A673 (cell line): Measurements from ENCODE around the gene DPEP3. TPM values are rescaled to one million over a fixed set of nuclear protein-coding genes. Genes with fewer than 3 reads are reported as not detected.

Experiments used
- BruUV-seq: library from RNA; stranded (reverse); fragments of 400-500 nt; replicated peaks from 2 replicates; lab custom pipeline; 2021; lab: Mats Ljungman, UMichigan
- CTCF ChIA-PET: fragments of 300-600 bp; sonication (Branson Sonifier 250); formaldehyde crosslinking; loops from one replicate; lab custom pipeline; 2022; ENCODE audit warnings: antibody characterized with exemption; lab: Charles Lee
- POLR2A ChIA-PET: fragments of 300-600 bp; sonication (Branson Sonifier 250); formaldehyde crosslinking; loops from one replicate; lab custom pipeline; 2022; ENCODE audit warnings: antibody characterized with exemption; ENCODE audit not compliant: low non-redundant PET; lab: Charles Lee
- DNase-seq: peaks from one replicate; pipeline ENCODE4 v3.0.0-alpha.2; 2015; ENCODE audit warnings: low spot score
- H3K27ac ChIP-seq: fragments of 200-600 bp; sonication (generic); 2 replicates; pipeline ENCODE4 v1.5.1; 2016; ENCODE audit warnings: mixed run types, low read depth, mild to moderate bottlenecking, mixed read lengths, antibody characterized with exemption, low read length; ENCODE audit not compliant: poor library complexity, severe bottlenecking
- H3K27me3 ChIP-seq: fragments of 200-600 bp; sonication (generic); replicated peaks from 2 replicates; pipeline ENCODE4 v1.6.1; 2017; ENCODE audit warnings: mixed run types, low read depth, mild to moderate bottlenecking, mixed read lengths, antibody characterized with exemption, low read length; ENCODE audit not compliant: insufficient read depth, poor library complexity
- H3K36me3 ChIP-seq: fragments of 200-600 bp; sonication (generic); 2 replicates; pipeline ENCODE4 v1.6.1; 2016; ENCODE audit warnings: mixed run types, mild to moderate bottlenecking, mixed read lengths, antibody characterized with exemption, low read length; ENCODE audit not compliant: insufficient read depth, poor library complexity, severe bottlenecking
- H3K4me1 ChIP-seq: fragments of 200-600 bp; sonication (generic); 2 replicates; pipeline ENCODE4 v1.6.1; 2017; ENCODE audit warnings: mixed run types, mild to moderate bottlenecking, mixed read lengths, antibody characterized with exemption, low read length; ENCODE audit not compliant: insufficient read depth, poor library complexity, severe bottlenecking
- H3K4me3 ChIP-seq: fragments of 200-600 bp; sonication (generic); 2 replicates; pipeline ENCODE4 v1.5.1; 2016; ENCODE audit warnings: low read depth, mixed run types, mild to moderate bottlenecking, mixed read lengths, low read length; ENCODE audit not compliant: poor library complexity, severe bottlenecking
- H3K9me3 ChIP-seq: fragments of 200-600 bp; sonication (generic); 2 replicates; pipeline ENCODE4 v1.6.1; 2016; ENCODE audit warnings: mixed run types, low read depth, mild to moderate bottlenecking, mixed read lengths, antibody characterized with exemption, low read length; ENCODE audit not compliant: poor library complexity, severe bottlenecking
- CTCF ChIP-seq: fragments of 300-800, 200-600 bp; sonication (generic); conservative IDR thresholded peaks from 2 replicates; pipeline ENCODE4 v1.5.1; 2017; ENCODE audit warnings: low read depth, mild to moderate bottlenecking, antibody characterized with exemption, low read length, moderate library complexity, mixed read lengths
- EZH2 ChIP-seq: fragments of 200-600 bp; sonication (generic); IDR thresholded peaks from 2 replicates; pipeline ENCODE4 v1.6.1; 2017; ENCODE audit warnings: borderline replicate concordance, low read depth, mild to moderate bottlenecking, mixed read lengths, antibody characterized with exemption, low read length; ENCODE audit not compliant: poor library complexity, severe bottlenecking
- intact Hi-C: fragments of 100-400 bp; cut with micrococcal nuclease; formaldehyde crosslinking; loops from one replicate; pipeline ENCODE4 v1.10.0; 2022; ENCODE audit not compliant: unreplicated experiment
- total RNA-seq: library from RNA; stranded (reverse); gene quantifications from 2 replicates; pipeline ENCODE4 v1.2.3, GENCODE V29; 2021

The DPEP3 gene
- total RNA-seq, 1 experiment from 2014 or later: not detected

- CTCF ChIA-PET: no interaction called here
These were observed 15.7 kb downstream of the DPEP3 start for GRCh38 chr16:67964477-67965131.

GRCh38 chr16:67963662-67964321 is 16.5 kb downstream of the DPEP3 start:
- Histone ChIP-seq H3K27ac (peak overlapping the region; percentile 7), H3K27me3 (no peaks in the 10 kb centered on the region), H3K4me3 (no peak overlapping the region), H3K9me3 (no peaks in the 10 kb centered on the region), H3K36me3 (peaks cover 24% of the 10 kb centered on the region), H3K4me1 (peaks cover 17% of the 10 kb centered on the region)
- TF ChIP-seq EZH2 (no peak), CTCF (no peak)
- DNase-seq: no peak
- intact Hi-C loops: no loop called here
- CTCF ChIA-PET: no interaction called here
- BruUV-seq: no TSS peak
- POLR2A ChIA-PET: no interaction called here

More at GRCh38 chr16:67964477-67965131, 15.7 kb downstream of the DPEP3 start:
- Histone ChIP-seq H3K9me3 (no peaks in the 10 kb centered on the region), H3K36me3 (peaks cover 19% of the 10 kb centered on the region), H3K27ac (no peak overlapping the region), H3K4me3 (no peak overlapping the region), H3K4me1 (peaks cover 19% of the 10 kb centered on the region), H3K27me3 (no peaks in the 10 kb centered on the region)
- intact Hi-C loops: no loop called here
- no peak for TF ChIP-seq EZH2
- no peak for TF ChIP-seq CTCF
- BruUV-seq: no TSS peak
- no peak for DNase-seq
- POLR2A ChIA-PET: no interaction called here

GRCh38 chr16:67963292-67963661 is 17.0 kb downstream of the DPEP3 start:
- TF ChIP-seq EZH2: no peak
- TF ChIP-seq CTCF: no peak
- Histone ChIP-seq H3K27me3 (no peaks in the 10 kb centered on the region), H3K27ac (peak overlapping the region; percentile 7), H3K36me3 (peaks cover 28% of the 10 kb centered on the region), H3K4me3 (no peak overlapping the region), H3K4me1 (peaks cover 14% of the 10 kb centered on the region), H3K9me3 (no peaks in the 10 kb centered on the region)
- DNase-seq: no peak
- ChIA-PET CTCF (no interaction called here), POLR2A (no interaction called here)
- no TSS peak for BruUV-seq
- intact Hi-C loops: no loop called here
